ENCODE results near the gene CYP26C1. TPM values are rescaled to one million over a fixed set of nuclear protein-coding genes. Genes with fewer than 3 reads are reported as not detected.

CYP26C1 gene
- total RNA-seq, 1 experiment from 2014 or later: 0.07 TPM

DNA sequence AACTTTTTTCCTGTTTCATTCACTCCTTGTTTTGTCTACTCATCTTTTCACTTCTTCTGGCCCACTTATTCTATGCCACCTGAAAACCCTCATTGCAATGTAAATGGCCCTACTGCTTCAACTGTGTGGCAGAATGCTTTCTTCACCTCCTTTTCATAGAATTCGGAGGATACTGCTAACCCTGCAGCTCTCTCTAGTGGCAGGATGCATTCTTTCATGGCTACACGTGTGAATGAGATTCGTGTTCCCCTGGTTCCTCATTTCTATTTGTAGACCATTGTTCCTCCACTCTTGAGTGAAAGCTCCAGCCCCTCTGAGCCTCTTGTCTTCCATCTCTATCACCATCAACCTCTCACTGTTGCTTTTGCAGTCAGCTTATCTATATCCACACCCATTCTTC lies 20.9 kb upstream of the CYP26C1 start:
- Histone ChIP-seq H3K9ac (ENCODE audit: low read length) (no peak overlapping the region), H3K4me2 (ENCODE audit: low read length) (no peak overlapping the region), H4K20me1 (ENCODE audit: insufficient read depth) (no peaks in the 10 kb centered on the region), H3K36me3 (ENCODE audit: control insufficient read depth in 1 of 2, insufficient read depth in 2 of 2, low read length in 2 of 2) (no peaks in the 10 kb centered on the region), H3K4me1 (ENCODE audit: control insufficient read depth in 1 of 2, insufficient read depth in 2 of 2, low read length in 2 of 2) (no peaks in the 10 kb centered on the region), H3K4me3 (replicated peaks in 1 of 2; ENCODE audit: low read depth in 1 of 2, low read length in 2 of 2) (no peak overlapping the region), H3K27ac (ENCODE audit: low read depth, low read length) (no peak overlapping the region), H3K9me3 (ENCODE audit: control insufficient read depth in 1 of 2, insufficient read depth in 1 of 2, low read depth in 1 of 2, low read length in 2 of 2) (no peaks in the 10 kb centered on the region), H2AFZ (ENCODE audit: low read depth, low read length, poor library complexity, severe bottlenecking) (no peak overlapping the region), H3K9me2 (ENCODE audit: insufficient read depth) (no peaks in the 10 kb centered on the region), H3K27me3 (ENCODE audit: insufficient read depth, low read length) (no peaks in the 10 kb centered on the region), H3K79me2 (ENCODE audit: insufficient read depth, low read length) (no peaks in the 10 kb centered on the region)
- intact Hi-C loops (cut with micrococcal nuclease): loop anchor here (2.0 kb wide), 1 partner anchor 33 kb away; no protein-coding TSS in a partner anchor
- CTCF ChIA-PET: interaction anchor here (0.7 to 1.3 kb wide), 3 partner anchors 29 to 76 kb away, joined by 3 read pairs; no protein-coding TSS in a partner anchor
- BruUV-seq (replicated peaks): no TSS peak
- POLR2A ChIA-PET: no interaction called here
- ATAC-seq (peak; percentile 72), DNase-seq (ENCODE audit: low read depth, low spot score) (peak; percentile 12)
- TF ChIP-seq ELF1 (IDR thresholded peaks at IDR 0.05; ENCODE audit: borderline replicate concordance, low read depth) (no peak), RAD21 (IDR thresholded peaks at IDR 0.05; ENCODE audit: low read depth) (peak; percentile 78), EGR1 (IDR thresholded peaks at IDR 0.05; ENCODE audit: low read depth) (no peak), JUND (IDR thresholded peaks at IDR 0.05) (no peak), SIN3A (IDR thresholded peaks at IDR 0.05; ENCODE audit: low read depth) (no peak), CEBPB (IDR thresholded peaks at IDR 0.05; ENCODE audit: low read depth) (no peak)
- TF ChIP-seq, protein P1, sequence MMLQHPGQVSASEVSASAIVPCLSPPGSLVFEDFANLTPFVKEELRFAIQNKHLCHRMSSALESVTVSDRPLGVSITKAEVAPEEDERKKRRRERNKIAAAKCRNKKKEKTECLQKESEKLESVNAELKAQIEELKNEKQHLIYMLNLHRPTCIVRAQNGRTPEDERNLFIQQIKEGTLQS (IDR thresholded peaks at IDR 0.05): no peak
- TF ChIP-seq, protein P2, sequence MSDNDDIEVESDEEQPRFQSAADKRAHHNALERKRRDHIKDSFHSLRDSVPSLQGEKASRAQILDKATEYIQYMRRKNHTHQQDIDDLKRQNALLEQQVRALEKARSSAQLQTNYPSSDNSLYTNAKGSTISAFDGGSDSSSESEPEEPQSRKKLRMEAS (IDR thresholded peaks at IDR 0.05): peak; percentile 40; the same call in 1 of the 2 replicates
- TF ChIP-seq, protein P3, sequence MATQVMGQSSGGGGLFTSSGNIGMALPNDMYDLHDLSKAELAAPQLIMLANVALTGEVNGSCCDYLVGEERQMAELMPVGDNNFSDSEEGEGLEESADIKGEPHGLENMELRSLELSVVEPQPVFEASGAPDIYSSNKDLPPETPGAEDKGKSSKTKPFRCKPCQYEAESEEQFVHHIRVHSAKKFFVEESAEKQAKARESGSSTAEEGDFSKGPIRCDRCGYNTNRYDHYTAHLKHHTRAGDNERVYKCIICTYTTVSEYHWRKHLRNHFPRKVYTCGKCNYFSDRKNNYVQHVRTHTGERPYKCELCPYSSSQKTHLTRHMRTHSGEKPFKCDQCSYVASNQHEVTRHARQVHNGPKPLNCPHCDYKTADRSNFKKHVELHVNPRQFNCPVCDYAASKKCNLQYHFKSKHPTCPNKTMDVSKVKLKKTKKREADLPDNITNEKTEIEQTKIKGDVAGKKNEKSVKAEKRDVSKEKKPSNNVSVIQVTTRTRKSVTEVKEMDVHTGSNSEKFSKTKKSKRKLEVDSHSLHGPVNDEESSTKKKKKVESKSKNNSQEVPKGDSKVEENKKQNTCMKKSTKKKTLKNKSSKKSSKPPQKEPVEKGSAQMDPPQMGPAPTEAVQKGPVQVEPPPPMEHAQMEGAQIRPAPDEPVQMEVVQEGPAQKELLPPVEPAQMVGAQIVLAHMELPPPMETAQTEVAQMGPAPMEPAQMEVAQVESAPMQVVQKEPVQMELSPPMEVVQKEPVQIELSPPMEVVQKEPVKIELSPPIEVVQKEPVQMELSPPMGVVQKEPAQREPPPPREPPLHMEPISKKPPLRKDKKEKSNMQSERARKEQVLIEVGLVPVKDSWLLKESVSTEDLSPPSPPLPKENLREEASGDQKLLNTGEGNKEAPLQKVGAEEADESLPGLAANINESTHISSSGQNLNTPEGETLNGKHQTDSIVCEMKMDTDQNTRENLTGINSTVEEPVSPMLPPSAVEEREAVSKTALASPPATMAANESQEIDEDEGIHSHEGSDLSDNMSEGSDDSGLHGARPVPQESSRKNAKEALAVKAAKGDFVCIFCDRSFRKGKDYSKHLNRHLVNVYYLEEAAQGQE (IDR thresholded peaks at IDR 0.05; ENCODE audit: low read depth): no peak
- TF ChIP-seq, protein P4, sequence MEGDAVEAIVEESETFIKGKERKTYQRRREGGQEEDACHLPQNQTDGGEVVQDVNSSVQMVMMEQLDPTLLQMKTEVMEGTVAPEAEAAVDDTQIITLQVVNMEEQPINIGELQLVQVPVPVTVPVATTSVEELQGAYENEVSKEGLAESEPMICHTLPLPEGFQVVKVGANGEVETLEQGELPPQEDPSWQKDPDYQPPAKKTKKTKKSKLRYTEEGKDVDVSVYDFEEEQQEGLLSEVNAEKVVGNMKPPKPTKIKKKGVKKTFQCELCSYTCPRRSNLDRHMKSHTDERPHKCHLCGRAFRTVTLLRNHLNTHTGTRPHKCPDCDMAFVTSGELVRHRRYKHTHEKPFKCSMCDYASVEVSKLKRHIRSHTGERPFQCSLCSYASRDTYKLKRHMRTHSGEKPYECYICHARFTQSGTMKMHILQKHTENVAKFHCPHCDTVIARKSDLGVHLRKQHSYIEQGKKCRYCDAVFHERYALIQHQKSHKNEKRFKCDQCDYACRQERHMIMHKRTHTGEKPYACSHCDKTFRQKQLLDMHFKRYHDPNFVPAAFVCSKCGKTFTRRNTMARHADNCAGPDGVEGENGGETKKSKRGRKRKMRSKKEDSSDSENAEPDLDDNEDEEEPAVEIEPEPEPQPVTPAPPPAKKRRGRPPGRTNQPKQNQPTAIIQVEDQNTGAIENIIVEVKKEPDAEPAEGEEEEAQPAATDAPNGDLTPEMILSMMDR (IDR thresholded peaks at IDR 0.05 in 2 of 3, conservative IDR thresholded peaks at IDR 0.05 in 1 of 3; ENCODE audit: borderline replicate concordance in 1 of 3, insufficient read depth in 1 of 3, low read depth in 2 of 3, low read length in 2 of 3): peak; percentile 57 to 68 (median 65); a peak in 5 of 6 replicates
- RAD21 ChIA-PET (ENCODE audit: low non-redundant PET in 1 of 2, low total read pairs in 2 of 2, uncharacterized antibody in 2 of 2, unreplicated experiment in 2 of 2): no interaction called here

All from HCT116 (cell line).